GM19324 (cell line): Measurements from ENCODE around the gene DTX2.
"Not testable (repeated sequence)": the region's sequence is repeated elsewhere in the genome, so short reads cannot be mapped to it uniquely, and the experiment has no call there.

Source experiments
- ATAC-seq: cut with Tn5 transposase; IDR thresholded peaks from one replicate; pipeline ENCODE4 v1.9.1; 2021; ENCODE audit warnings: mild to moderate bottlenecking, moderate library complexity; ENCODE audit not compliant: unreplicated experiment, low FRiP score

The DTX2 gene

DNA sequence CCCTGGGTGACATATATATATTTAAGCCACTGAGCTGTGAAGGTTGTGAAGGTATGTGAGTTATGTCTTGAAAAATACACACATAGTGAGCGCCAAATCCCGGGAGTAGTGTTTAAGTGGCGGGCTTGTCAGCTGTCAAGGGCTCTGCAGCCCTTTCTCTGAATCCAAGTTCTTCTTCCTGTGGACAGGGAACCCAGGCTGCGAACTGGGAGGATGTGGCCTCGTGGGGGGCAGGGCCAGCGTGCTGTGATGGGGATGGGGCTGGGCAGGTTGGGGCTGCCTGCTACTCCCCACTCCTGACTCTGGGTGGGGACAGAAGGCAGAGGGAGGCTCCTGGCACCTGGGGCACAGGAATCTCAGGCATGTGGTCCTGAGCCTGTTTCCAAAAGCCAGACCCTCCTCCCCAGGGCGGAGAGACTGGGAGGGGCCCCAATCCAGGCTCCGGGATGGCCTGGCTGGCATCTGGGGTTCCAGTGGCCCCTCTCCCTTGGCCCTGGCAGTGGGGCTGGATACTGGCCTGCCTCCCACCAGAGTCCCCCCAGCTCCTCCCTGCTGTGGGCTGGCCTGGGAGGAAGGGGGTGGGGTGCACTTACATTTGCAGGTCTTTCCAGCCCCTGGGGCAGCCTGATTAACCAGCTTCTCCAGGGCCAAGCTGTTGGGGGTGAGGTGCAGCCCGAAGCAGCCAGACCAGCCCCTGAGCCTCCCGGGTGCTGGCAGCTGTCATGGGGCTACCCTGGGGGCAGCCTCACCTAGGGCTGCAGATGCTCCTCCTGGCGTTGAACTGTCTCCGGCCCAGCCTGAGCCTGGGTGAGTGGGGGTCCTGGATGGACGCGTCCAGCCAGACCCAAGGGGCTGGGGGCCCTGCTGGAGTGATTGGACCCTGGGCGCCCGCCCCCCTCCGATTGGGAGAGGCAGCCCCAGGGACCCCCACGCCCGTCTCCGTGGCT, 48.7 kb downstream of the DTX2 start, which contains the start of gene UPK3B:
Gene UPK3B, plus strand, starts transcription at position 622 of the 947 bp plus-strand sequence. Its CDS starts 101 bp downstream, at position 723.
- no peak for ATAC-seq

DNA sequence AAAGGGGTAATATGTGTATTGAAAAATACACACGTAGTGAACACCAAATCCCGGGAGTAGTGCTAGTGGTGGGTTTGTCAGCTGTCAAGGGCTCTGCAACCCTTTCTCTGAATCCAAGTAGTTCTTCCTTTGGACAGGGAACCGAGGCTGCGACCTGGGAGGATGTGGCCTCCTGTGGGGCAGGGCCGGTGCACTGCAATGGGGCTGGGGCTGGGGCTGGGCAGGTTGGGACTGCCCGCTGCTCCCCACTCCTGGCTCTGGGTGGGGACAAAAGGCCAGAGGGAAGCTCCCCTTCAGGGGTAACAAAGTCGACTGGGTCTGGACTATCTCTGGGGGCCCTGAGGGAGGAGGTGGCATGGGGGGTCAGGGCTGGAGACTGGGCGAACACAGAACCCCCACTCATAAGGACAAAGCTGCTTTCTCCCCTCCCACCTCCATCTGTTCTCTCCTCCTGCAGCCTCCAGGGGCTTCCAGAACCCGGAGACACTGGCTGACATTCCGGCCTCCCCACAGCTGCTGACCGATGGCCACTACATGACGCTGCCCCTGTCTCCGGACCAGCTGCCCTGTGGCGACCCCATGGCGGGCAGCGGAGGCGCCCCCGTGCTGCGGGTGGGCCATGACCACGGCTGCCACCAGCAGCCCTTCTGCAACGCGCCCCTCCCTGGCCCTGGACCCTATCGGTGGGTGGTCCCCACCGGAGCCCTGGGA, 49.8 kb downstream of the DTX2 start:
- not testable (repeated sequence) for ATAC-seq

DNA sequence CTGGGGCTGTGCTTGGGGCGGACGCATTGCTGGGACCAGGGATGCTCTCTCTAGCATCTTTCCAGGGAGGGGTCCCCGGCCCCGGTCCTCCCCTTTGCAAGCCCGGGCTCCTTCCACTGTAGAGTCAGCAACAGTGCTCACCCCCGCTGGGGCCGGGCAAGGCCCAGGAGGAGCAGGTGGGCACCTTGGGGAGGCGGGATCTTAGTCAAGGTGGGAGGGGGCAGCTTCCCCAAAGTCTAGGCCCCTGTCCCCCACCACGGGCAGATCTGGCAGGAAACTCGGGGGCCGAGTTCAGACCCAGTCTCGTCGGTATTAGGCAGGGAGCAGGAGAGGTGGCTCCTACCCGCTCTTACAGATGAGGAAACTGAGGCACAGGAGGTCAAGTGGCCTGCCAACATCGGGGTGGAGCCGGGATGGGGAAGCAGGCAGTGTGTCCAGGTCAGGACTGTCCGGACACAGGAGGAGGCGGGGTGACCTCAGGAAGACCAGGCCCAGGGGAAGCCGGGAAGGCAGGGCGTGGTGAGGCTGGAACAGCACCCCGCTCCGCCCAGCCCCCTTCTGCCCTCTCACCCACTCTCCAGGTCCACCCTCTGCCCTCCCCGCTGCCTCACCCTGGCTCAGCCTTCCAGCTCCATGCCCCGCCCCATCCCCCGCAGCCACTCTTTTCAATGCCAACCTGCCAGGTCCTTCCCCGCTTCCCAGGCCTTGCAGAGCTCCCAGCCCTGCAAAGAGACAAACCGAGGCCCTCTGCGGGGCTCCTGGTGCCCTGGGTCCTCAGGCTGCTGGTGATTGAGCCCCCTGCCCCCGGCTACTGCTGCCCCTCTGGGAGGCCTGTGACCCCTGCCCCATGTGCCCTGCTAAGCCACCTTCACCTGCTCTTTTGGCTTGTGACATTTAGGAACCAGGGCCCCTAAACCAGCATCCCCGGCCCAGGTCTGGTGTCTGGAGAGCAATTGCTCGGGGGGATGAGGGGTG, 50.7 kb downstream of the DTX2 start:
- ATAC-seq, result not testable (repeated sequence)

DNA sequence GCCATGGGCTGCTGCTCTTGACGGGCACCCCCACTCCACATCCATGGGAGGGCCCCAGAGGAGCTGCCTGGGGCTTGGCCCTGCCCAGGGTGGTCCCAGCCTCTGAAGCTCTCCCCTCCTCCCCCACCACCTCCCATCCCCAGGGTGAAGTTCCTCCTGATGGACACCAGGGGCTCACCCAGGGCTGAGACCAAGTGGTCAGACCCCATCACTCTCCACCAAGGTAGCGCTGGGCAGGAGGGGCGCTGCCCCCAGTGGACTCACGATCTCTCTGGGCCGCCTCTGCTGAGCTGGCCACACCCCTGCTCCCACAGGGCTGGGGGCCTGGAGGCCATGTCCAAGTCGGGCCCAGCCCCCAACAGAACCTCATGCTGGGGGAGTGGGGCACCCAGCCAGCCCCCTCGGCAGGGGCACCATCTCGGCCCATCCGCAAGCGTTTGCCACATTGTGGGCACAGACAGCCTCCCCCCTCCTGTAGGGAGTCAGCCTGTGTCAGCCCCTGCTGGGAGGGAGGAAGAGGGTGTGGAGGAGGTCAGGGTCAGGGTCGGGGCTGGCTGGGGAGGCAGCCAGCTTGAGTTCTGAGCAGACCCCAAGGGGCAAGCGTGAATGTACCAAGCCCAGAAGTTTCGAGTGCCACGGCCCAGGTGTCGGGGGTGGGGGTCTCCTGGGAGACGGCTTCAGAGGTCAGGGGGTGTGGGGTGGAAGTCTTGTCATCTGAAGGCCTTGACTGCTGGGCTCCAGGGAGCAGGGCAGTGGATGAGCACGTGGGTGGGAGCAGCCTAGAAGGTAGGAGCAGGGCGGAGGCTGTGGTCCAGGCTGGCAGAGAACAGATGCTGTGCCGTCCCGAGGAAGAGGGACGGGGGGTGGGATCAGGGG, 51.7 kb downstream of the DTX2 start:
- no peak for ATAC-seq

DNA sequence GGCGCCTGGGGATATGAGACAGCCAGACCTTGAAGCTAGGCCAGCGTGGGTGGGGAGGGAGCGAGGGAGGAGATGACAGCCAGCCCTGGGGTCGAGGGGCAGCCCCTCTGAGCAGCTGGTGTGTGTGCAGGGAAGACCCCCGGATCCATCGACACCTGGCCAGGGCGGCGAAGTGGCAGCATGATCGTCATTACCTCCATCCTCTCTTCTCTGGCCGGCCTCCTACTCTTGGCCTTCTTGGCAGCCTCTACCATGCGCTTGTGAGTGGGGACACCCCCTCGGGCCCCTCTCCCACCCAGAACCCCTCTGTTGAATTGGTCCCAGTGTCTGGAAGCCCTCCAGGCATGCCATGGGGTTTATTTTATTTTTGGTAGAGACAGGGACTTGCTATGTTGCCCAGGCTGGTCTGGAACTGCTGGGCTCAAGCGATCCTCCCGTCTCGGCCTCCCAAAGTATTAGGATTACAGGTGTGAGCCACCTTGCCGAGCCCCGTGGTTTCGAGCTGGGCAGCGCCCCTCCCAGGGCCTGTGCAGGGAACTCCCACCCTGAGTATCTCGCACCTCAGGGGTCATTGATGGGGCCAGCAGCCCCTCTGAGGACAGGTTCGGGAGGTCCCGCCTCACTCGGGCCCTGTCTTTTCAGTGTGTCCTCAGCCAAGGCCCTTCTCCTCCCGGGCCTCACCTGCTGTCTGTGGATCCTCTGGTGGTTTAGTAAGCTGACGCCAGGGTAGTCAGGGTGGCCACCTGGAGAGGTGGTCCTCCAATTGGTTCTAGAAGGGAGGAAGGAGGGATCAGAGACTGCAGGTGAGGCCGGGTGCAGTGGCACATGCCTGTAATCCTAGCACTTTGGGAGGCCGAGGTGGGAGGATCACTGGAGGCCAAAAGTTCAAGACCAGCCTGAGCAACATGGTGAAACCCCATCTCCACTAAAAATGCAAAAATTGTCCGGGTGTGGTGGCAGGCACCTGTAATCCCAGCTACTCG, 52.6 kb downstream of the DTX2 start:
- ATAC-seq, result no peak

DNA sequence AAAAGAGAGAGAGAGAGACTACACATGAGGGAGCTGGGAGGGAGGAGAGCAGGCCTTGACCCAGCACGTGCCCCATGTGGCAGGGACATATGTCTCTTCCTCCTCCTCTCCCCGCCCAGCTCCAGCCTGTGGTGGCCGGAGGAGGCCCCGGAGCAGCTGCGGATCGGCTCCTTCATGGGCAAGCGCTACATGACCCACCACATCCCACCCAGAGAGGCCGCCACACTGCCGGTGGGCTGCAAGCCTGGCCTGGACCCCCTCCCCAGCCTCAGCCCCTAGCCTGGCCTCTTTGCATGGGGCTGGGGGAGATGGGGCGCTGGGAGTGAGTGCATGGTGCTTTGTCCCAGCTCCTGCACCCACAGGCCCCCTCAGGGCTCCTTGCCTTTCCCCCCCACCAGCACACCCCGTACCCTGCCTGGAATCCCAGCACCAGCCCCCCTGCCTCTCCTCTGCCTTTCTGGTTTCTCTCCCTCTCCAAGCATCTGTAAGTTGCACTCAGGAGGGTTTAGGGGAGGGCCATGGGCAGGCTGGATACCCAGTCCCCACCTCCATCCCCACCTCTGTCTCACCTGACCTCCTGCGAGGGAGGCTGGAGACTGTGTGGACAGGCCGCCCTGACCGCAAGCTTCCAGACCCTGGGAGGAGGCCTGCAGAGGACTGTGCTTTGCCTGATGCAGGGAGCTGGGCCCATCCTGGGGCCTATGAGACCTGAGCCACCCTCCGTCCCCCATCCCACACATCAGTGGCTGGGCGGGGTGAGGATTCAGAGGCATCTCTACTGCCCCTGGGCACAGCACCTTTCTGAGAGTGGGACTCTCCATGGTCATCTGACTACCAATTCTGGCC, 53.6 kb downstream of the DTX2 start:
- ATAC-seq, result no peak

DNA sequence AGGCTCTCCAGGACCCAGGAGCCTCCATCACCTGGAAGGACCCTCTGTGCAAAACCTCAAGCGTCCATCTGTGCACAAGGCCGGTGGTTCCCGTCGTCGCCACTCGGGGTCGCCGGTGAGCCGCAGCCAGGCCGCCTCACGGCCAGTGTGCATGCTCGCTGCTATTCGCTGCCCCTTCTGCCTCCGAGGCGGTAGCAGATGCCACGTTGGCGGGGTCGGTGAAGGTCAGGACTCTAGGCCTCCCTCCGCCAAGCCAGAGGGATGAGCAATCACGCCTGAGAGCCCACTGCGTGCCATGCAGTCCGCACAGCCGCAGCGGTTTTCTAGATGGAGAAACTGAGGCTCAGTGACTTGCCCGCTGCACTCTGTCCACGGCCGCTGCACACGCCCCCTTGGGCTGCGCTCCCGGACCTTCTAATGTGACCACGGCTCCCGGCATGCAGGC, 54.5 kb downstream of the DTX2 start:
- ATAC-seq, result no peak

DNA sequence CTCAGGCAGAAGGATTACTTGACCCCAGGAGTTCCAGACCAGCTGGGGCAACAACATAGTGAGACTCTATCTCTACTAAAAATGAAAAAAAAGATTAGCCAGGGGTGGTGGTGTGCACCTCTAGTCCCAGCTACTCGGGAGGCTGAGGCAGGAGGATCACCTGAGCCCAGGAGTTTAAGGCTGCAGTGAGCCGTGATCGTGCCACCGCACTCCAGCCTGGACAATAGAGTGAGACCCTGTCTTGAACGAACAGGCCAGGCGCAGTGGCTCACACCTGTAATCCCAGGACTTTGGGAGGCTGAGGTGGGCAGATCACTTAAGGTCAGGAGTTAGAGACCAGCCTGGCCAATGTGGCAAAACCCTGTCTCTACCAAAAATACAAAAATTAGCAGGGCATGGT, 55.4 kb downstream of the DTX2 start:
- ATAC-seq, result not testable (repeated sequence)

DNA sequence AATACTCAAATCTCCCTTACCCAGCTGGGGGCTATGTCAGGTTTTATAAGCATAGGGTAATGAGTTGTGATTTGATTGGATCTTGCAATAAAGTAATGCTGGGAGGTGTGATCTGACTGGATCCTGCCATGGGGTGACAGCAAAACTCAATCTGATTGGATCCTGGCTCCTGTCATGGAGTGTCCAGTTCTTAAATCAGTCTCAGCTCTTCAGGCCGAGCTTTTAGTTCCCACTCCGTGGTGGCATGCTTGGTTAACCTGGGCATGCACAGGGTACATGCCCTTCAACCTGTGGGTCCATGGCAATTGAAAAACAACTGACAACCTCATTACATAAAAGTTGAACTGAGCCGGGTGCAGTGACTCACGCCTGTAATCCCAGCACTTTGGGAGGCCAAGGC, 64.7 kb downstream of the DTX2 start:
- not testable (repeated sequence) for ATAC-seq

DNA sequence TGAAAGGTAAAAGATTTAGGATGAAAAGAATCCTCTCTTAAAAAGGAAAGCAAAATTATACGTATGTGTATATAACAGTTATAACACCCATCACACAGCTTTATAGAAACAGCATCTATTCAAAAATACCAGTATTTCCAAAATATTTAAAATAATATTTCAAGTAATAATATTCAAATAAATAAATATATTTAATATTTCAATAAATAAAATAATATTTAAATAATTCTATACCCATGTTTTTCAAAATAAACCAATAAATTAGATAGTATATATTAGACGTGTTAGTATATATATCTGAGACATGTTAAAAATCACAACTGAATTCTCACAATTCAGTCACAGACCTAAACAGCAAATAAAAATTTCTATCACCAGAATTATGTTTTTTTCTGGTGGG, 70.1 kb downstream of the DTX2 start:
- ATAC-seq, result not testable (repeated sequence)

DNA sequence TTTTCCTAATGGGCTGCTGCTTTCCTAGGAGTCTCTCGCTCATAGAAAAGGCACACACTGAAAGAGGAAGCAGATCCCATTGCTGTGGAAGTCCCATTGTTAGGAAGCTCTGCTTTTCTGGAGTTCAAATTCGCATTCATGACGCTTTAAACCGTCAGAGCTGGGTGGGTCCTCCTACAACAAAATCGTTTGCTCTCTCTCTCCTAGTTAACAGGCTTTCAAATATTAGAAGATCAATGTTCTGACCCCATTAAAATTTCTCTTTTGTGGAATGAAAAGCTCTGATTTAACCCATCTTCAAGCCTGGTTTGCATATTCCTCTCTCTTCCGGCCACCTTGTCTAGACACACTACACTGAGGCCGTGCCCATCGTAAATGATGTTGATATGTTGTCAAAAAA, 81.7 kb downstream of the DTX2 start, which contains the start of gene SPDYE16:
Gene SPDYE16, minus strand, starts transcription at position 101 of the 400 bp plus-strand sequence. CDS start 1,838 bp downstream, outside the sequence.
- ATAC-seq, result not testable (repeated sequence)

DNA sequence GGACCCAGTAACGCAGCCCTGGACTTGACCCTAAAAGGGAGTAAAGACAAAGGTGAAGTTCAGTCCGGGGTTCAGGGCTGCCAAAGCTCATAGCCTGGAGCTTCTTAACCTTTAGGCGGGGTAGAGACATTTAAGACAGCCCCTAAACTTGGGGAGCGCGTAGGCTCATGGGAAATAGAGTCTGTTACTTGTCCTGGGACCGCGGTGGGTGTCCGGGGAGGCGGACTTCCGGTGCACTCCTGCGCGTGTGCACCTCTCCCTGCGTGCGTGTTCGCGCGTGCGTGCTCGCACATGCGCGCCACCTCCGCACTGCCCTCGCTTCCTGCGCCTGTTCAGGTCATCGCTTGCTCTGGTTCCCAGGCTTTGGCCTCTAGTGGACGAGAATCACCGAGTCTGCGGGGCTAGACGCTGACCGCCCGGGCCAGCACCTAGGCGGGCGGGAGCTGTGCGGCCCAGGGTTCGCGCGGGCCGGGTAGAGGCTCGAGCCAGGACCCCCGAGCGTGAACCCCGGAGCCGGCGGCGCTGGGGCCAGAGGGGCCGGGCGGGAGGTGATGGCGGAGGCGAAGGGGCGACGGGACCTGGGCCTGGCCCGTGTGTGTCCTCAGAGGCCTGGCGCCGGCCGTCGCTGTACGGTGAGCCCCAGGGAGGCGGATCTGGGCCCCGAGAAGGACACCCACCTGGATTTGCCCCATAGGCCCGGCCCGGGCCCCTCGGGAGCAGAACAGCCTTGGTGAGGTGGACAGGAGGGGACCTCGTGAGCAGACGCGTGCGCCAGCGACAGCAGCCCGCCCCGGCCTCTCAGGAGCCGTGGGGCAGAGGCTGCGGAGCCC, 87.7 kb downstream of the DTX2 start:
- ATAC-seq, result peak; percentile 100

DNA sequence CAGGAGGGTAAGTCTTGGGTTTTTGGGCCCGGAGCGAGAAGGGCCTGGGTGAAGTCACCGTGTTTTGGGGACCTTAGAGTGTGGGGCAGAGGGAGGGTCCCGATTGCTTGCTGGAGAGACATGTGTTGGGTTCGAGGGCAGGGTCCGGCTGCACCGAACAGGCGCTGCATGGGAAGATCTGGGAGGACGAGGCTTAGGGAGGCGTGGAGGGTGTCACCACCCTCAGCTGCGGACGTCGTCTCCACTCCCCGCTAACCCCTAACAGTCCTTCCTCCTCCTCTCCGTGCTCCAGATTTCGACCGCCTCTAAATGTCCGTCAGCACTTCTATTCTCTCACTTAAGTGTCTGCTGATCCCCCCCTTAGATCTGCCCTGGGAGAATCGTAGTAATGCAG, 88.3 kb downstream of the DTX2 start:
- ATAC-seq, result not testable (repeated sequence)

DNA sequence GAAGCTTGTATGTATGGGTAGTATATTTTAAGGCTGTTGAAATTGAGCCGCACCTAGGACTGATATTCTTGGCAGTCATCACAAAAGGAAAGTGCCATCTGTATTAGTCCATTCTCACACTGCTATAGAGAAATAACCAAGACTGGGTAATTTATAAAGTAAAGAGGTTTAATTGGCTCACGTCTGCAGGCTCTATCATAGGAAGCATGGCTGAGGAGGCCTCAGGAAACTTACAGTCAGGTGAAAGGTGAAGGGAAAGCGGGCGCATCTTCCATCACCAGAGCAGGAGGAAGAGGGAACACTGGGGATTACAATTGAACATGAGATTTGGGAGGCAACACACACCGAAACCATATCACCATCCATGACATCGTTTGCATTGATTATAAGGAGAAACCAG, 90.5 kb downstream of the DTX2 start:
- not testable (repeated sequence) for ATAC-seq
